PC-9 (cell line): ENCODE data around the gene WDFY1. TPM values are rescaled to one million over a fixed set of nuclear protein-coding genes. Genes with fewer than 3 reads are reported as not detected.
A peak's percentile ranks its signal among the peaks of the same experiment; 100 is the strongest.

Source experiments
- BruUV-seq: library from RNA; stranded (reverse); fragments of 400-500 nt; replicated peaks from 2 replicates; lab custom pipeline; 2021; lab: Mats Ljungman, UMichigan
- CTCF ChIA-PET: fragments of 300-600 bp; sonication (Branson Sonifier 250); formaldehyde crosslinking; loops from one replicate; lab custom pipeline; 2022; ENCODE audit warnings: antibody characterized with exemption; lab: Charles Lee
- POLR2A ChIA-PET: fragments of 300-600 bp; sonication (Branson Sonifier 250); formaldehyde crosslinking; loops from one replicate; lab custom pipeline; 2022; ENCODE audit warnings: antibody characterized with exemption; ENCODE audit not compliant: unreplicated experiment; lab: Charles Lee
- DNase-seq, 2 experiments: peaks; one replicate each; pipeline versions ENCODE4 v3.0.0 to v3.0.0-alpha.2; 2015 to 2022; ENCODE audit warnings: mixed read lengths in 1 of 2
- H2AFZ ChIP-seq: fragments of 200-600 bp; sonication (generic); 2 replicates; pipeline ENCODE4 v1.8.1; 2017; ENCODE audit warnings: antibody characterized with exemption
- H3F3A ChIP-seq: fragments of 200-600 bp; sonication (generic); 2 replicates; pipeline ENCODE4 v1.8.1; 2017; ENCODE audit warnings: antibody characterized with exemption, mild to moderate bottlenecking, low read depth; ENCODE audit not compliant: insufficient read depth
- H3K27ac ChIP-seq: fragments of 200-600 bp; sonication (generic); 2 replicates; pipeline ENCODE4 v1.6.1; 2016; ENCODE audit warnings: mixed run types
- H3K27me3 ChIP-seq: fragments of 200-600 bp; sonication (generic); 2 replicates; pipeline ENCODE4 v1.6.1; 2016; ENCODE audit warnings: low read depth, mixed run types; ENCODE audit not compliant: insufficient read depth
- H3K36me3 ChIP-seq: fragments of 200-600 bp; sonication (generic); 2 replicates; pipeline ENCODE4 v1.6.1; 2016; ENCODE audit warnings: low read depth, mixed run types
- H3K4me1 ChIP-seq: fragments of 200-600 bp; sonication (generic); replicated peaks from 2 replicates; pipeline ENCODE4 v1.6.1; 2016; ENCODE audit warnings: mixed run types; ENCODE audit not compliant: insufficient read depth
- H3K4me2 ChIP-seq: fragments of 200-600 bp; sonication (generic); 2 replicates; pipeline ENCODE4 v1.6.1; 2017; ENCODE audit warnings: mixed run types
- H3K4me3 ChIP-seq: fragments of 200-600 bp; sonication (generic); 2 replicates; pipeline ENCODE4 v1.6.1; 2016; ENCODE audit warnings: mixed run types
- H3K79me2 ChIP-seq: fragments of 200-600 bp; sonication (generic); 2 replicates; pipeline ENCODE4 v1.6.1; 2017; ENCODE audit warnings: low read depth, mixed run types
- H3K9me2 ChIP-seq: fragments of 200-600 bp; sonication (generic); 2 replicates; pipeline ENCODE4 v1.8.1; 2017; ENCODE audit warnings: mild to moderate bottlenecking; ENCODE audit not compliant: insufficient read depth
- H3K9me3 ChIP-seq: fragments of 200-600 bp; sonication (generic); 2 replicates; pipeline ENCODE4 v1.8.1; 2016; ENCODE audit warnings: low read depth; ENCODE audit not compliant: insufficient read depth
- H4K20me1 ChIP-seq: fragments of 200-600 bp; sonication (generic); 2 replicates; pipeline ENCODE4 v1.8.1; 2017; ENCODE audit not compliant: insufficient read depth
- CTCF ChIP-seq: fragments of 200-600 bp; sonication (generic); conservative IDR thresholded peaks from 2 replicates; pipeline ENCODE4 v1.6.1; 2017; ENCODE audit warnings: mixed run types, antibody characterized with exemption, mild to moderate bottlenecking, moderate library complexity
- EZH2 ChIP-seq: fragments of 200-600 bp; sonication (generic); IDR thresholded peaks from 2 replicates; pipeline ENCODE4 v1.8.0; 2017; ENCODE audit warnings: antibody characterized with exemption, low read depth
- intact Hi-C: fragments of 100-400 bp; cut with micrococcal nuclease; formaldehyde crosslinking; loops from one replicate; pipeline ENCODE4 v1.10.0; 2022; ENCODE audit not compliant: unreplicated experiment
- total RNA-seq: library from RNA; stranded (reverse); gene quantifications from 2 replicates; pipeline ENCODE4 v1.2.3, GENCODE V29; 2021

WDFY1 gene
- total RNA-seq, 1 experiment from 2014 or later: 81.9 TPM

GRCh38 chr2:223969315-223969714 lies 24.2 kb upstream of the WDFY1 start:
- H3K9me2 ChIP-seq: no peaks in the 10 kb centered on the region
- 0 out of 2 replicates have a peak, but pooled peaks cover 4% of the 10 kb centered on the region for H3K79me2 ChIP-seq
- intact Hi-C loops: no loop called here
- no peak for DNase-seq
- no peaks in the 10 kb centered on the region for H3K9me3 ChIP-seq
- no peak overlapping the region for H3K27ac ChIP-seq
- BruUV-seq: no TSS peak
- peaks cover 31% of the 10 kb centered on the region for H3F3A ChIP-seq
- H3K27me3 ChIP-seq: no peaks in the 10 kb centered on the region
- CTCF ChIA-PET: interaction anchor here (0.6 to 3.2 kb wide), 12 partner anchors 9 to 809 kb away, joined by 3 to 53 read pairs (median 4); no protein-coding TSS in a partner anchor
- TF ChIP-seq EZH2: no peak
- no peak for TF ChIP-seq CTCF
- H3K4me3 ChIP-seq: no peak overlapping the region
- no peaks in the 10 kb centered on the region for H3K4me1 ChIP-seq
- H4K20me1 ChIP-seq: peaks cover 5% of the 10 kb centered on the region; the same call in 1 of the 2 replicates
- POLR2A ChIA-PET: interaction anchor here (0.7 kb wide), 1 partner anchor 72 kb away, joined by 3 read pairs; no protein-coding TSS in a partner anchor
- peaks cover 32% of the 10 kb centered on the region for H3K36me3 ChIP-seq
- no peak overlapping the region for H2AFZ ChIP-seq
- no peak overlapping the region for H3K4me2 ChIP-seq

- H3K27ac ChIP-seq: no peak overlapping the region
- DNase-seq: peak in 1 of 2 experiments; percentile 57
- H3K36me3 ChIP-seq: peaks cover 42% of the 10 kb centered on the region
- no TSS peak for BruUV-seq
- H3K4me1 ChIP-seq: no peaks in the 10 kb centered on the region
- H3F3A ChIP-seq: peaks cover 37% of the 10 kb centered on the region
- H4K20me1 ChIP-seq: peaks cover 5% of the 10 kb centered on the region; the same call in 1 of the 2 replicates
- H3K9me2 ChIP-seq: no peaks in the 10 kb centered on the region
- no peak overlapping the region for H3K4me2 ChIP-seq
- CTCF ChIA-PET: interaction anchor here (0.6 kb wide), 1 partner anchor 604 kb away, joined by 6 read pairs; no protein-coding TSS in a partner anchor
- intact Hi-C loops: no loop called here
- no peak for TF ChIP-seq EZH2
- TF ChIP-seq CTCF: no peak
- H3K79me2 ChIP-seq: peaks cover 16% of the 10 kb centered on the region; the same call in 1 of the 2 replicates
- no peaks in the 10 kb centered on the region for H3K9me3 ChIP-seq
- no peaks in the 10 kb centered on the region for H3K27me3 ChIP-seq
- H3K4me3 ChIP-seq: no peak overlapping the region
- H2AFZ ChIP-seq: no peak overlapping the region
- POLR2A ChIA-PET: interaction anchor here (0.6 kb wide), 1 partner anchor 64 kb away, joined by 5 read pairs; no protein-coding TSS in a partner anchor
Observed at GRCh38 chr2:223967981-223968380, 22.8 kb upstream of the WDFY1 start.

- peaks cover 41% of the 10 kb centered on the region for H3K36me3 ChIP-seq
- ChIA-PET CTCF (interaction anchor here (2.9 kb wide), 1 partner anchor 10 kb away, joined by 7 read pairs; no protein-coding TSS in a partner anchor), POLR2A (interaction anchor here (0.6 kb wide), 2 partner anchors 19 to 58 kb away, joined by 3 to 4 read pairs; no protein-coding TSS in a partner anchor)
- no peaks in the 10 kb centered on the region for H3K27me3 ChIP-seq
- H2AFZ ChIP-seq: no peak overlapping the region
- H3K27ac ChIP-seq: no peak overlapping the region
- peaks cover 16% of the 10 kb centered on the region for H4K20me1 ChIP-seq
- H3K4me2 ChIP-seq: peak overlapping the region; percentile 93; the same call in 1 of the 2 replicates
- BruUV-seq: no TSS peak
- peaks cover 70% of the 10 kb centered on the region for H3K79me2 ChIP-seq
- H3K4me1 ChIP-seq: peaks cover 37% of the 10 kb centered on the region
- peaks cover 18% of the 10 kb centered on the region; the same call in 1 of the 2 replicates for H3F3A ChIP-seq
- TF ChIP-seq CTCF (no peak), EZH2 (no peak)
- H3K9me2 ChIP-seq: no peaks in the 10 kb centered on the region
- no peak for DNase-seq
- intact Hi-C loops: loop anchor here (5.0 to 10.0 kb wide), 5 partner anchors 177 to 1255 kb away; no protein-coding TSS in a partner anchor
- H3K4me3 ChIP-seq: no peak overlapping the region; the same call in 1 of the 2 replicates
- no peaks in the 10 kb centered on the region for H3K9me3 ChIP-seq
Observed at GRCh38 chr2:223959688-223960087, 14.6 kb upstream of the WDFY1 start.
